Activated T-cell treated with anti-CD3 and anti-CD28 coated beads for 48 hours (primary cell): ENCODE measurements around the gene TIAM1.

Source experiments
- DNase-seq: peaks from one replicate; pipeline ENCODE4 v3.0.0-alpha.2; 2020; ENCODE audit warnings: low read depth

TIAM1 gene

DNA sequence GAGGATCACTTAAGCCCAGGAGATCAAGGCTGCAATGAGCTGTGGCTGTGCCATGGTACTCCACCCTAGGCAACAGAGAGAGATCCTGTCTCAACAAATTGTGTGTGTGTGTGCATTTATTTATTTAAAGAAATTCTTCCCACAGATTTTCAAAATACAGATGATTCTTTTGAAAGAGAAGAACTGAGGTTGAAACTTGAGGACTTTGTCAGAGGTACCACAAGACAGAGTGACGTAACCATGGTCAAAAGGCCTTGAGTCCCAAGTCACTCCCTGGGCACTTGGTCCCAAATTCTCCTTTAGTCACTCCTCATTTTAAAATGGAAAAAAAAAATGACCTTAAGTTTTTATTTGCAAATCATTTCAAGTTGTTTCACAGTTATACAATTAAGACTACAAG lies 57.4 kb downstream of the TIAM1 start:
- DNase-seq = no peak

DNA sequence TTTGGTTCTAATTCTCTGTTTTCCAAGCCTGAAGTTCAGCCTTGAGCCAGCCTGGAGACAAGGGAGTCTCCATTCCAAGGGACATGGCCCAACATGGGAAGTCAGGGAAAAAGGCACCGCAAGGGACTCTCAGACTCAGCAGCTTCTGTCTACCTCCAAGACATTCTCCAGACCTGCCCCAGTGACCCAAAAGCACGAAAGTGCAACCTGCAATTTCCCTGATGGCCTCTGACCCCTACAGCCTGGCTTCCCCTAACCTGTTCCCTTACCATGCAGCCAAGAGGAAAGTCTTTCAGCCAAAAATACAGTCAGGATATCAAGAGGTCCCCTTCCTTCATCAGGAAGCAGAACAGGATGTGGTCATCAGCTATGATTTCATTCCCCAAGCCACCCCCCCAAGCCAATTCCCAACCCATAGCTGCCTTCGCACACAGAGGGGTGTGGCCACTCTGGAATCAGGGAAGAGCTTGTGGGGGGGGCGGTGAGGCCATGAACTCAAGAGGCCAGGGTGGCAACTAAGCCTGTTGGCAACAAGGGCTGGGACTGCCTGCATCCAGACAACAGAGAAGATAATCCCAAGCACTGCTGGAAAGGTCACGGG lies 59.2 kb downstream of the TIAM1 start:
- DNase-seq = no peak

DNA sequence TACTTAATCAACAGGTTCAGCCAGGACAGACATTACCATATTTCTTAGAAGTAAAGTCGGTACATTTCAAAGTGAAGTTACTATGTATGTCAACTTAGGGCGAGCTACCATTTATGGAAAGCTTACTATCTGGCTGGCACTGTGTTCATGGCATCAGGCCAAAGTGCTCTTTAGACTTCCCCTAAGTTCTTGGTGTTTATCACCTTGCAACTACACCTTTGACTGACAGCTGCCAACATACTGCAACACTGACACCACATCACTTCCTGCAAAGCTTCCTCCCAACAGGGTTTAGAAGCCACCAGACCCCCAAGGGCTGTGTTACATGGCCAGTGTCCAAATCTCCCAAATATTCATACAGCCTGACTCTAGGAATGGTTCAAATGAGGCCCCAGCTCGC lies 61.0 kb downstream of the TIAM1 start:
- no peak for DNase-seq

DNA sequence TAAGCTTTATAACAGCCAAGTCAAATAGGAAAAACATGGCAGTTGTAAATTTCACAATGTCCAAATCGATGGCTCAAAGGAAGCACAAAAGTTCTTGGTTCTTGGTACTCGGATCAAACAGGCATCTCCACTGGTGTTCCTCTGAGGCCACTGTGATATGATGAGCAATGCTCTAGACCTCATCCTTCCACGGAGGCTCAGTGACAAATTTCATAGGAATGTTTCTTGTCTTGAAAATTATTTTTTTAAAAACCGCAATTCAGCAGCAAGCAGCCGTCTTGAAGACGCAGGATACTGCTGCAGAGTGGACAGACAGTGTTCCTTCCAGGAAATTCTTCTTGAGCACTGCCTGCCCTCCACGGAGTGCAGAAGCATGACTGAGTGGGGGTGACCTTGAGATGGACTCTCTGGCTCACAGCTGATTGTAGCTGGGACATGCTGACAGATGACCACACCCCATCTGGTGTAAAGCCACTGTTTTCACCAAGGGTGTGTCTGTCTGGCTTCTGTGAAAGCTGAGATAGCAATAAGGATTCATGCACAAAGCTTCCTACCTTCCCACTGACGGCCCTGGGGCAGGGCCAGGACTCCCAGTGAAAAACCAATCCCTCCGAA lies 61.9 kb downstream of the TIAM1 start:
- DNase-seq = no peak

DNA sequence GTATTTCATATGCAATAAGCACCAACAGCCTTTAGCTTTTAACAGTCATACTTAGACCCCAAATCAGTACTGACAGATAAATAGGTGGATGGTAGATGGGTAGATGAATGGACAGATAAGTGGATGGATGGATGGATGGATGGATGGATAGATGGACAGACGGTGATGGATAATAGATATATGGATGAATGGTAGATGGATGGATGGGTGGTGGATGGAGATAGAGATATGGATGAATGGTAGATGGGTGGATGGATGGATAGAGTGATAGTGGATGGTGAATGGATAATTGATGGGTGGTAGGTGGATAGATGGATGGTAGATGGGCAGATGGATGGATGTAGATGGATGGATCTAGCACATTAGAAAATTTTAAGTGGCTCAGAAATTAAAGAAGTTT lies 62.5 kb downstream of the TIAM1 start:
- DNase-seq = no peak

DNA sequence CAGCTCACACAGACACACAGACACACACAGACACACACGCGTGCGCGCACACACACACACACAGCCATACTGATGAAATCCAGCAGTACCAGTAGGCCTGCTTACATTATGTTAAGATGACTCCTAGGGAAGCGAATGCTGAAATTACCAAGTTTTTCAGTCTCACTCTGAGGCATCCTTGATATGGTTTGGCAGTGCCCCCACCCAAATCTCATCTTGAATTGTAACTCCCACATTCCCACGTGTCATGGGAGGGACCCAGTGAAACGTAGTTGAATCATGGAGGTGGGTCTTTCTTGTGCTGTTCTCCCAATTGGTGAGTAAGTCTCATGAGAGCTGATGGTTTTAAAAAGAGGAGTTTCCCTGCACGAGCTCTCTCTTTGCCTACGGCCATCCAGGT lies 64.1 kb downstream of the TIAM1 start:
- DNase-seq = peak; percentile 16

DNA sequence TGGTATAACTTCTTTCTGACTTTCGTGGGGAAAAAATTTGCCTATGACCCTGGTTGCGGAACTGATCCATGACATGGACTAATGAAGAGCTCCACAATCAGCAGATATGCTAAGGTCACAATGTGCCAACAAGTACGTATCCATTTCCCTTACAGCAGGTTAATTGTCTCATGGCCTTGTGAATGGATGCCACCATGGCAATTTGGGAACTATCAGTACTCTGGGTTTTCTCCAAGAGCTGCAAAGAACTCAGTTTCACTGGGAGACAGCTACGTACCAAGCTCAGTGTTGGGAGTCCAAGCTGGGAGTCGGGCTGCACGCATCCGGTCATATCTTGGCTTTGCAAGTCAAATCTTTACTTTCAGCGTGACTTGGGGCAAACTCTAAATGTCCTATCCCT lies 64.8 kb downstream of the TIAM1 start:
- no peak for DNase-seq

DNA sequence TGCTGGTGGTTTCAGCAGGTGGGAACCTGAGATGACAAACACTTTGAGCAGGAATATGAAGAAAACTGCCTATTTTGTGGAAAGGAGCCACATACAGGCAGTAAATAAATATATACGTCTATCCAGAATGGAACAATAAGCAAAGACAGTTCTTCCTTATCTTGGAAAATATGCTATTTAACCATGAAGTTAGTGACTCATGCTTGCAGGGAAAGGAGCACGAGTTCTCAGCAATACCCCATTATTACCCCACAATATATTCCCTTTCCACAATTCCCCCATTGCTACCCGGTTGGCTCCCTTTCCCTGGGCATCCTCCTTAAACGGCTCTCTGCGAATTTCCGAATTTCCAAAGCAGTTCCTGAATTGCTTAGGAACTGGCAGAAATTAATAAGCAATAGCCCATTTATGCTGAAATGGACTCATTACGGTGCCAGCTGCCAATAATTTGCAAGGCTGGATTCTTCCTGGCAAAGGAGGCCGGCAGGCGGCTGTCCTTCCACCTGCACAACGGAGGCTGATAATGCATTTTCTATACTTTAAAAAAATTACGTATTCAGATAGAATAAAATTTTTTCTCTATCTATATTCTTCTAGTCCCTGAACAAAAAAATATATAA lies 65.4 kb downstream of the TIAM1 start:
- DNase-seq = no peak

DNA sequence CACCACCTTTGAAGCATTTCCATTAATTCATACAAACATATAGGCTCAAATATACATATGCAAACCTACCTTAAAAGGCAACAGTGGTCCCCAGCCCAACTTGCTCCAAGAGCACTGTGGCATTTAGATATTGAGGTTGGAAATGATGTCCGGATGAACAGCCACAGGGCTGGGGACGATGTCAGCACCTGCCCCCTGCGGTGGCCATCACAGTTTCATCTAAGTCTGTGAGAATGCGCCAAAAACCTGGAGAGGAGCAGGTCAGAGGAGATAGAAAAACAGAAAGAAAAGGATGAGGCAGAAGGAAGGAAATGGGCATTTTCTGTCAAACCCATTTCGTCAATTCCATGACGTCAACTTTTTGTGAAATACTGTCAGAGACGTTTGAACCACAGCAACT lies 67.4 kb downstream of the TIAM1 start:
- DNase-seq = no peak

DNA sequence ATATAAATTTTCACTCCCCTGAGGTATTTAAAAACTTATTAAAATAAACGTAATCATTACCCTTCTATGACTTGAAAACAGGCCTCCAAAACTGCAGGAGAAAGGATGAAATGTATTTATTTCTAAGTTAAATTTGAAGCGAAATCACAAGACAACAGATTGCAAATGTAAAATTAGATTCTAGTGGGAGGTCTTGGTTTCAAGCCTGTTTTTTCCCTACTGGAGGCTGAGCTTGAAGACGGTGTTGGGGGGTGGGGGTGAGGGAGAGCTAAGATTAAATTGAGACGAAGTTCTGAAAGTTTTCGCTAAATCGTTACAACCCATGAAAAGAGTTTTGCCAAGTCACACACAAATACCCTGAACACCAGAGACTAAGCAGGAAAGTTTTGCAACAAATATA lies 68.2 kb downstream of the TIAM1 start:
- no peak for DNase-seq

DNA sequence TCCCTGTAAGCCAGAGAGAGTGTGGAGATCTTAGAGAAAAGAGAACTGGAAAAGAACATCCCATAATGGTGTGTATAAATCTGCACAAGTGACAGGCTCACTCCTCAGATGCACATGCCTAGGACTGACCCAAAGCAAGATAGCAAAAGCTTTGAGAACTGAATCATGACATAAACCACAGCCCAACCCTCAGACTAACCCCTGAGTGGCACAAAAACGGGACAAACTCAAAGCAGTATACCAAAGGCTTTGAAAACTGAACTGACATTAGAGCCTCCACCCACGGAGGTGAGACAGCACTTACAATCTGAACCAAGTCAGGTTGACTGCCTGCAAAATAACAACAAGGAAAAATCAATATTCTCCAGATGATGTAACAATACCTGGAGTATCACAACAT lies 70.8 kb downstream of the TIAM1 start:
- DNase-seq = peak; percentile 10

DNA sequence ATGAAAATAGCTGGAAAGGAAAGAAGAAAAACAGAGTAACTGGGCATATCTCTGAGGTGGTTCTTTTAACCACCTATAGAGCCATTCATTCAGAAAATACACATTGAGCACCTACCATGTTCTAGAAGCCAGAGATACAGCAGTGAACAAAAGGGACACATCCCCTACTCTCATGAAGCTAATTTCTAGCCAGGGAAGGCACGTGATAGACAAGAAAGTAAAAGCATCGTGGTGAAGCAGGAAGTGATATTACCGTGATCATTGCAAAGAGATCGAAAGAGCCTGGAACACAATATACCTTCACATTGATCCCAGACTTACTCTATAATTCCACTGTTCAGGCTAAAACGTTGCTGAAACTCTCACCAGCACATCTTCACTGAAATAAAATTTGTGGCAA lies 76.0 kb downstream of the TIAM1 start:
- no peak for DNase-seq

DNA sequence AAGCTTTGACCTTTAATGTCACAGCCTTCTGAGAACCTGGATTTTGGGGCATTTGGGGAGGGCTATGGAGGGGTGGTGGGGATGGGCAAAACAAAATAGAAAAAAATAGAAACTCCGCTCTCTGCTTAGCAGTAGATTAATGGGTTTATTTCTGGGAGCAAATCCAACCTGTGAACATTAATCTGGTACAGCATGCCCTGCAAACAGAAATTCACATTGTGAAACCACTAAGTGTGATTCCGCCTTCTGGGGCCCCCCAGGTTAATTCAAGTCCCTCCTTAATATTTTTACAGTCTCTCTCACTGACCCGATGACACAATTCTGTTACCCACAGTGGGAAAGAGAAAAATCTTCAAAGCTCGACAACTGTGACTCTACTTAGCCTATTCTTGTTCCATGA lies 76.4 kb downstream of the TIAM1 start:
- DNase-seq = no peak

DNA sequence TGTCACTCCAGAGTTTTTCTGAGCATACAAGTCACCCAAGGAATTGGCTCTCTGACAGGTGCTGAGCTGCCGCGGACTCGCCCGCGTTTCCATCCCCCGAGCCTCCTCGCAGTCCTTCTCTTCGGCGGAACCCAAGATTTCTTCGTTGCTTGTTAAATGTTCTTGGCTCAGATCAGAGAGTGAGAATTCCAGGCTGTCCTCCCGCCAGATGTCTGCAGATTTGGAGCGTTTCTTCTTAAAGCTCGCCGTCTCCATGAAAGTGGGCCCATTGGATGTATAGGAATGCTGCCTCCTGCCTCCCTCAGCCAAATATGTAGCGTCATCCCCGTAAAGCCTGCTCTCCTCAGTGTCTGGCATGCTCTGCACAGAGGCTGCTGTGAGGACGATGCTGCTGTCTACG lies 77.8 kb downstream of the TIAM1 start:
- no peak for DNase-seq

DNA sequence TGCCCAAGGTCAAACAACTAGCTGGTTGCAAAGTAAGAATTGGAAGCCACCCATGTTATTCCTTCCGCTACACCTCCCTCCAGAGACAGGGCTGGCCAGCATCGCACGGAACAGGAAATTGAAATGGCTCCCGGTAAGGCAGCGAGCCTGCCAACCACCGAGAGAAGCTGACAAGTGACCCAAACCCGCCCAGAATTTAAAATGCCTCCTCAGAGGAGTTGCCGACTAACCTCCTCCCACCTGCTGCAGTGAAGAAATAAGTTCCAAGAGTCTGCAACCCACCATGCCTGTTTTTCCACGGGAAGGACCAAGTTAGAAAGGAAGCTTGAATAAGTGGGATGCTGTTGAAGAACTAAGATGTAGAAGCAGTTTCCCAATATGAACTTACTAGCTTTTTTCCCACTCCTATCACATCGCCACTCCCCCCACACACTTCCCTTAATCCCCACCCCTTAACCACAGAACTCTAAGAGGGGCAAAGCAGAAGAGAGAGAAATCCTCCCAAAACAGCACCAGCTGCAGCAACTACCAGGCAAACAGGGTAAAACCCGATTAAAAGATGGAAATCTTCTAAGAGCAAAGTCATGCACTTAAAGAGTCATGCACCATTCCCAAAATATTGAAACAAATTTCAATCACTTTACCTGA lies 78.6 kb downstream of the TIAM1 start:
- DNase-seq = no peak

DNA sequence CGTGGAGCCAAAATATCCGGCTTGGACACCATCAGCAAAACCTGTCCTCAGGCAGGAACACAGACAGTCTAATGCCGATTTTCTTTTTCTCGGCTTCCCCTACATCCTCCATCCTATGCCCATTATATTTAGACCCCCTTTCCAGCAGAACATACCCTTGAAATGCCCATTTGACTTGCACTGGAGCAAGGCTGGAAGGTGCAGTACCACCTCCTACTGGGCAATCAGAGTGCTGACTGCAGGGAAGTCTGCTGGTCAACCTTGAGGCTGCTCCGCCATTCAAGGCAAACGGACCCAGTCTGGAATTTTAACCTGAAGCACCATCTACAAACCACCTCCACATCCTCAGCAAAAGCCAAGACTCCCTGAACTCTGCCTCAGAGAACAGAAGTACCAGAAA lies 79.5 kb downstream of the TIAM1 start:
- DNase-seq = no peak

DNA sequence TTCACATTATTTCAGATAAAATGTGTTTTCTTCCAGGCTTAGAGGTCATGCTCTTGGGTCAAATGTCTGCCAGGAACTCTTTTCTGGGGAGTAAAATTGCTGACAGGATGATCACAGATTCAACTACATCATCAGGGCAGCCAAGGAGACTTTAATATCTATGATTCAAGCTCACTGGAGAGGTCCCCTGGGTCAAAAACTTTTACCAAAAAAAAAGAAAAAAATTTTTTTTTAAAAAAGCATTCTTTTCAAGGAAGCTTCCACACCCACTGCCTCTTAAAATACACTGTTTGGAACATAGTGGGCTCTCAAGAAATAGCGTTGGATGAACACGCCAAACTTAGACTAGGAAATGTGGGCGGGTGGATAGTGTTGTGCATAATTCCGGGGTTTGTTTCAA lies 81.3 kb downstream of the TIAM1 start:
- no peak for DNase-seq

DNA sequence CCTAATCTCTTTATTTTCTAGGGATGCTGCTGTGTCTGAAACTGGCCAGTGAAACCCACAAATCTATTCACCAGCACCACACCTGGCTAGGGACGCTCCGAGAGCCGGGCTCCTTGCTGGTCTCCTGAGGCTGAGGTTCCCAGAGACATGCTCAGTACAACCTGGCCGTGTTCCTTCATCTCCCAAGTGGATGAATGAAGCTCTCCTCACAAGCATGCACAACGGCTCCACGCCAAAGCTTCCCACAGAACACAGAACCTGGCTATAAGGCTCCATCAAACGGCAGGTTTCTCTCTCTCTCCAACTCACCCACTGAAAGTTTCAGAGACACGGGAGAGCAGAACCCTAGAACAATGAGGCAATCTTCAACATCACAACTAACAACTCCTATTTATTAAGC lies 82.3 kb downstream of the TIAM1 start:
- no peak for DNase-seq

DNA sequence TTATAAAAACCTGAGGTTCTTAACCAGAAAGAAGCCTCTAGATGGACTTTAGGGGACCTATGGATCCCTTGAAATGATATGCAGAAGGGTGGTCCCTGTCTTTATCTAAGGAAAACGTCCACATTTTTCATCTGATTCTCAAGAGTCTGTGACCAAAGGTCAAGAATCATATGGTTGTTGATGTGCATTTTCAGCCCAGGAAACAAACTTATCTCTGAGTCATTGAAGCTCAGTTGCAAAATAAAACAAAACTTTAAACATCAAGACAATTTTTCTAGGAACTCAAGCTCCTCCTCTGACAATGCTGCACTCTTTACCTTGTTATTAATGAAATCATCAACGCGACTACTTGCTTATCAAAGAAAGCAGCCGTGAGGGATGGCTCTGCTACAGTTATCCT lies 83.3 kb downstream of the TIAM1 start:
- DNase-seq = no peak

DNA sequence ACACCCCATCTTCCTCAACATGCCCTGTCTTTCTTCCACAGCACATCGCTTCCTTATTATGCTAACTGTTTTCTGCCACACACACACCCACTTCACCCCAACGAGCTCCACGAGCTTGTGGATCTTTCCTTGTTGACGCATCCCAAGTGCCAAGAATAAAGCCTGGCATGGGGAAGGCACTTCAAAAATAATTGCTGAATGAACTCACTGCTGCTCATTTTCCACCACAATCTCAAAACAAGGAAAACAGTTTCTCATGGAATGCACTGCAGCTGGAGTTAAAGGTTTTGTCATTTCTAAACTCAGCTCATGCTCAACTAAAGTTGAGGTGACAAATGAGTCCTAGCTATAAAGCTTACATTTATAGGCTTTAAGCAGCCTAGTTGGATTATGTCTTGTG lies 86.0 kb downstream of the TIAM1 start:
- no peak for DNase-seq

DNA sequence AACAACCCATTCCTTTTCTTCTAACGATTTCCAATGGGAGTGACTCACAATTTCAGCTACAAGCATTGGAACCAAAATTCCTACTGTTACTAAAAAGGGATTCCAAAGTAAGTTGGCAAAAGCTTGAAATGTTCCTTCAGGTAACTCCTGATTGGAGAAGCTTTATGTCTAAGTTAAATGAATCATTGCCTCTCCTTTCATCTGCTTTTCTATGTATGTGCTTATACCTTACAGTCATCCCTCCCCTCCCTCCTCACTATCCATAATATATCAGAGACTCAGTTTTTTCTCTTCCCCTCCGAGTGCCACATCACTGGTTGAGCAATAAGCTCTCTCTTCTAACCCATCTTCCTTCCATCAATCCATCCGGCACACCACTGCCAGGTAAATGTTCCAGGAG lies 86.8 kb downstream of the TIAM1 start:
- no peak for DNase-seq

DNA sequence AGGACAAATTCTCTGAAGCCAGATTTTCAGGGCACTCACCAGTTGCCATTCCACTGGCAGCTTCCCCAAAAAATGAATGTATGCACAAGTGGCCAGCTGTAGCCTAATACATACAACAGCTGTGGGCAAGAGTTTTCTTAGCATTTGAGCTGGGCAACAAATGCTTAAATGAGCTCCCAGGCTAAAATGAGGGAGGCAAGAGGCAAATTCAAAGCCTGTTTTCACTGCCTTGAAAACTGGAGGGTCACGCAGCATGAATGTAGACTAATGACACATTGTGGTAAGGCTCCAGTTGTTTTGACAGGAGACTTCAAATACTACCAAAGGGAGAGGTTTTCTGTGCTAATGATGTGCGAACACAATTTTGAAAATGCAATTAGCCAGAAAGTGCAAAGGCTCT lies 88.2 kb downstream of the TIAM1 start:
- DNase-seq = no peak

DNA sequence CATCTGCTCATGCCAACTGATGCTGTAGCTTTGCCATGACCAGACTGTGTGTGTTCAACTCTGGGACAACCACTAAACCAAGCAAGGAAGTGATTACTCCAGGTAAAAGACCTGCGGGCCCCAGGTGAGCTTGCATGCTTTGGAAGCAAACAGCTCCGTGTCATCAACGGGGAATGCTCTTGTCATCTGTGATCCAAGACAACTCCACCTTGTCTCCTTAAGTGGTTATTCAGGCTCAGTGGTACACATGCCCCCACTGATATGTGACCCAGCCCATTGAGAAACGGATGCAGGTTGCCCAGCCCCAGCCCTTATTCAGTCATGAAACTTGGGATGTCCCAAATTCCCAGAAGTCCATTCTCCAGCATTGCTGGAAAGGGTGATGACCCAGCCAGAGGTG lies 89.0 kb downstream of the TIAM1 start:
- DNase-seq = no peak

DNA sequence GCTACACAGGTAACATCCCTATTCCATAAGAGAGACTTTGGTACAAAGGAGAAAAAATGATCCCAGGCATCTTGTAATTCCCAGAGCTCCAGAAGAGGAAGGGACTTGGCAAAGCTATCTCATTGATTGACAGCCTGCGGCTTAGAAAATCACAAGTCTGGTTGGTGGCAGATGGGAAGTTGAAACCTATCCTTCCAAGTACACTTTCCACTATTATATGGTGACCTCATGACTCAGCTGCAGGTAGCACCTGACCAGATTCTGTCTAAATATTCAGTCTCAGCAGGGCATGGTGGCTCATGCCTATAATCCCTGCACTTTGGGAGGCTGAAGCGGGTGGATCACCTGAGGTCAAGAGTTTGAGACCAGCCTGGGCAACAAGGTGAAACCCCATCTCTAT lies 89.9 kb downstream of the TIAM1 start:
- no peak for DNase-seq
